Caco-2 (cell line): ENCODE measurements around the gene PKD2. TPM values are rescaled to one million over a fixed set of nuclear protein-coding genes. Genes with fewer than 3 reads are reported as not detected.

Experiments used
- BruUV-seq: library from RNA; stranded (reverse); fragments of 400-500 nt; replicated peaks from 2 replicates; lab custom pipeline; 2021; lab: Mats Ljungman, UMichigan
- CTCF ChIA-PET: fragments of 300-600 bp; sonication (Branson Sonifier 250); formaldehyde crosslinking; loops from one replicate; lab custom pipeline; 2022; ENCODE audit warnings: antibody characterized with exemption; lab: Charles Lee
- POLR2A ChIA-PET: fragments of 300-600 bp; sonication (Branson Sonifier 250); formaldehyde crosslinking; loops from one replicate; lab custom pipeline; 2022; ENCODE audit warnings: antibody characterized with exemption; lab: Charles Lee
- DNase-seq, 2 experiments: peaks; one replicate each; pipeline versions ENCODE4 v3.0.0 to v3.0.0-alpha.2; 2020 to 2022
- H3K27me3 ChIP-seq: replicated peaks from 2 replicates; pipeline ENCODE4 v1.6.0; 2011; ENCODE audit warnings: low read length; ENCODE audit not compliant: control insufficient read depth, insufficient read depth
- H3K36me3 ChIP-seq: 2 replicates; pipeline ENCODE4 v1.5.1; 2011; ENCODE audit warnings: low read length; ENCODE audit not compliant: control insufficient read depth, insufficient read depth
- H3K4me1 ChIP-seq: fragments of 250-450 bp; sonication (Bioruptor Pico); 2 replicates; pipeline ENCODE4 v1.5.1; 2020; ENCODE audit warnings: mild to moderate bottlenecking
- H3K4me3 ChIP-seq: 2 replicates; pipeline ENCODE4 v1.5.1; 2011; ENCODE audit warnings: low read depth, mild to moderate bottlenecking, control low read depth, low read length
- H3K9me3 ChIP-seq: fragments of 250-450 bp; sonication (Bioruptor Pico); 2 replicates; pipeline ENCODE4 v1.5.1; 2020; ENCODE audit warnings: mild to moderate bottlenecking, moderate library complexity
- H3K27ac Mint-ChIP-seq: one replicate; pipeline ENCODE4 v1.8.0; 2022; ENCODE audit warnings: mixed read lengths; ENCODE audit not compliant: unreplicated experiment
- H3K27me3 Mint-ChIP-seq: one replicate; pipeline ENCODE4 v1.8.0; 2022; ENCODE audit warnings: mixed read lengths; ENCODE audit not compliant: insufficient read depth, unreplicated experiment
- H3K36me3 Mint-ChIP-seq: one replicate; pipeline ENCODE4 v1.8.0; 2022; ENCODE audit warnings: mild to moderate bottlenecking, mixed read lengths; ENCODE audit not compliant: insufficient read depth, unreplicated experiment
- H3K4me1 Mint-ChIP-seq: one replicate; pipeline ENCODE4 v1.8.0; 2022; ENCODE audit warnings: low read depth, mixed read lengths; ENCODE audit not compliant: unreplicated experiment
- H3K4me3 Mint-ChIP-seq: one replicate; pipeline ENCODE4 v1.8.0; 2022; ENCODE audit warnings: mild to moderate bottlenecking, moderate library complexity, mixed read lengths; ENCODE audit not compliant: unreplicated experiment
- H3K9me3 Mint-ChIP-seq: one replicate; pipeline ENCODE4 v1.8.0; 2022; ENCODE audit warnings: mixed read lengths; ENCODE audit not compliant: unreplicated experiment
- CTCF ChIP-seq, 2 experiments: fragments of 200-600 bp in 1 of 2; IDR thresholded peaks; 1 replicate in 1 of 2; 2 replicates in 1 of 2; pipeline versions ENCODE4 v1.5.1 to v1.8.0; 2011 to 2022; ENCODE audit warnings: antibody characterized with exemption in 1 of 2, control low read depth in 1 of 2, inconsistent platforms in 1 of 2, low read depth in 1 of 2, low read length in 1 of 2, mild to moderate bottlenecking in 1 of 2, moderate library complexity in 1 of 2; ENCODE audit not compliant: insufficient read depth in 1 of 2, severe bottlenecking in 1 of 2, unreplicated experiment in 1 of 2
- intact Hi-C: fragments of 100-400 bp; cut with micrococcal nuclease; formaldehyde crosslinking; loops from one replicate; pipeline ENCODE4 v1.10.0; 2022; ENCODE audit not compliant: unreplicated experiment
- total RNA-seq: library from RNA; stranded (reverse); gene quantifications from 2 replicates; pipeline ENCODE4 v1.2.3, GENCODE V29; 2022

Gene PKD2
- total RNA-seq, 1 experiment from 2014 or later, result 7.3 TPM

- H3K9me3 Mint-ChIP-seq, result no peaks in the 10 kb centered on the region
- CTCF ChIA-PET, result interaction anchor here (1.0 kb wide), 1 partner anchor 170 kb away, joined by 3 read pairs; no protein-coding TSS in a partner anchor
- H3K4me3 Mint-ChIP-seq, result no peak overlapping the region
- Histone ChIP-seq H3K4me3 (no peak overlapping the region), H3K4me1 (peaks cover 7% of the 10 kb centered on the region; the same call in 1 of the 2 replicates), H3K9me3 (no peaks in the 10 kb centered on the region), H3K27me3 (no peaks in the 10 kb centered on the region), H3K36me3 (no peaks in the 10 kb centered on the region)
- intact Hi-C loops, result no loop called here
- no peak overlapping the region for H3K27ac Mint-ChIP-seq
- TF ChIP-seq CTCF (IDR thresholded peaks at IDR 0.05; ENCODE audit: insufficient read depth in 1 of 2, low read depth in 1 of 2, low read length in 1 of 2, severe bottlenecking in 1 of 2, unreplicated experiment in 1 of 2), result no peak
- POLR2A ChIA-PET, result interaction anchor here (0.6 kb wide), 1 partner anchor 8 kb away, joined by 8 read pairs; no protein-coding TSS in a partner anchor
- BruUV-seq, result no TSS peak
- no peaks in the 10 kb centered on the region for H3K4me1 Mint-ChIP-seq
- DNase-seq, result peak; percentile 16 to 42
- no peaks in the 10 kb centered on the region for H3K27me3 Mint-ChIP-seq
- peaks cover 4% of the 10 kb centered on the region for H3K36me3 Mint-ChIP-seq
Observed at GRCh38 chr4:88041626-88042025, 34.2 kb downstream of the PKD2 start.

- Histone ChIP-seq H3K27me3 (no peaks in the 10 kb centered on the region), H3K9me3 (no peaks in the 10 kb centered on the region), H3K36me3 (no peaks in the 10 kb centered on the region), H3K4me1 (peaks cover 7% of the 10 kb centered on the region; the same call in 1 of the 2 replicates), H3K4me3 (no peak overlapping the region)
- intact Hi-C loops, result no loop called here
- Mint-ChIP-seq H3K27ac (no peak overlapping the region), H3K9me3 (no peaks in the 10 kb centered on the region), H3K36me3 (peaks cover 4% of the 10 kb centered on the region), H3K4me3 (no peak overlapping the region), H3K27me3 (no peaks in the 10 kb centered on the region), H3K4me1 (no peaks in the 10 kb centered on the region)
- no TSS peak for BruUV-seq
- no peak for DNase-seq
- ChIA-PET POLR2A (no interaction called here), CTCF (no interaction called here)
- no peak for TF ChIP-seq CTCF (IDR thresholded peaks at IDR 0.05; ENCODE audit: insufficient read depth in 1 of 2, low read depth in 1 of 2, low read length in 1 of 2, severe bottlenecking in 1 of 2, unreplicated experiment in 1 of 2)
Observed at GRCh38 chr4:88043001-88043400, 35.6 kb downstream of the PKD2 start.

GRCh38 chr4:88043586-88044340 is 36.3 kb downstream of the PKD2 start:
- Mint-ChIP-seq H3K27me3 (no peaks in the 10 kb centered on the region), H3K4me1 (no peaks in the 10 kb centered on the region), H3K4me3 (no peak overlapping the region), H3K9me3 (no peaks in the 10 kb centered on the region), H3K27ac (no peak overlapping the region), H3K36me3 (no peaks in the 10 kb centered on the region)
- H3K4me3 ChIP-seq, result no peak overlapping the region
- peaks cover 7% of the 10 kb centered on the region; the same call in 1 of the 2 replicates for H3K4me1 ChIP-seq
- POLR2A ChIA-PET, result no interaction called here
- DNase-seq, result no peak
- no peaks in the 10 kb centered on the region for H3K9me3 ChIP-seq
- H3K36me3 ChIP-seq, result no peaks in the 10 kb centered on the region
- BruUV-seq, result no TSS peak
- intact Hi-C loops, result no loop called here
- no peaks in the 10 kb centered on the region for H3K27me3 ChIP-seq
- no peak for TF ChIP-seq CTCF (IDR thresholded peaks at IDR 0.05; ENCODE audit: insufficient read depth in 1 of 2, low read depth in 1 of 2, low read length in 1 of 2, severe bottlenecking in 1 of 2, unreplicated experiment in 1 of 2)
- CTCF ChIA-PET, result no interaction called here
